Loucy (cell line): ENCODE results near the gene DAP.

Experiments
- H2AFZ ChIP-seq: fragments of 200-600 bp; sonication (generic); 2 replicates; pipeline ENCODE4 v1.6.0; 2016; ENCODE audit warnings: antibody characterized with exemption, mild to moderate bottlenecking, low read length, moderate library complexity
- H3F3A ChIP-seq: fragments of 200-600 bp; 2 replicates; pipeline ENCODE4 v1.6.0; 2016; ENCODE audit warnings: antibody characterized with exemption, low read depth, mild to moderate bottlenecking
- H3K27me3 ChIP-seq: fragments of 200-600 bp; sonication (generic); 2 replicates; pipeline ENCODE4 v1.6.1; 2014; ENCODE audit warnings: low read length, mild to moderate bottlenecking; ENCODE audit not compliant: insufficient read depth, poor library complexity, severe bottlenecking
- H3K36me3 ChIP-seq: fragments of 200-600 bp; sonication (generic); 2 replicates; pipeline ENCODE4 v1.6.1; 2016; ENCODE audit warnings: low read length; ENCODE audit not compliant: insufficient read depth
- H3K4me1 ChIP-seq: fragments of 200-600 bp; sonication (generic); 2 replicates; pipeline ENCODE4 v1.5.1; 2014; ENCODE audit warnings: low read length, mild to moderate bottlenecking; ENCODE audit not compliant: insufficient read depth, poor library complexity, severe bottlenecking
- H3K4me2 ChIP-seq: fragments of 200-600 bp; sonication (generic); 2 replicates; pipeline ENCODE4 v1.6.0; 2014; ENCODE audit warnings: antibody characterized with exemption, low read length, low read depth, mild to moderate bottlenecking; ENCODE audit not compliant: poor library complexity, severe bottlenecking
- H3K4me3 ChIP-seq: fragments of 200-600 bp; sonication (generic); 2 replicates; pipeline ENCODE4 v1.5.1; 2014; ENCODE audit warnings: low read length, mild to moderate bottlenecking, mixed read lengths; ENCODE audit not compliant: poor library complexity, severe bottlenecking
- H3K79me2 ChIP-seq: fragments of 200-600 bp; sonication (generic); 2 replicates; pipeline ENCODE4 v1.6.1; 2014; ENCODE audit warnings: low read length; ENCODE audit not compliant: insufficient read depth
- H3K9ac ChIP-seq: fragments of 200-600 bp; sonication (generic); 2 replicates; pipeline ENCODE4 v1.6.0; 2014; ENCODE audit warnings: mild to moderate bottlenecking, low read depth, low read length, moderate library complexity; ENCODE audit not compliant: poor library complexity, severe bottlenecking
- H3K9me2 ChIP-seq: fragments of 200-600 bp; sonication (generic); replicated peaks from 2 replicates; pipeline ENCODE4 v1.6.1; 2016; ENCODE audit warnings: low read depth, low read length, mixed read lengths
- H3K9me3 ChIP-seq: fragments of 200-600 bp; sonication (generic); 2 replicates; pipeline ENCODE4 v1.6.1; 2014; ENCODE audit warnings: mild to moderate bottlenecking, antibody characterized with exemption, low read length, low read depth; ENCODE audit not compliant: insufficient read depth
- H4K20me1 ChIP-seq: fragments of 200-600 bp; sonication (generic); 2 replicates; pipeline ENCODE4 v1.6.0; 2014; ENCODE audit warnings: antibody characterized with exemption, low read length, mild to moderate bottlenecking; ENCODE audit not compliant: insufficient read depth, poor library complexity, severe bottlenecking
- CTCF ChIP-seq: fragments of 200-600 bp; sonication (generic); conservative IDR thresholded peaks from 2 replicates; pipeline ENCODE4 v1.5.1; 2014; ENCODE audit warnings: mild to moderate bottlenecking, antibody characterized with exemption, low read length
- EZH2phosphoT487 ChIP-seq: fragments of 200-600 bp; IDR thresholded peaks from 2 replicates; pipeline ENCODE4 v1.6.1; 2018; ENCODE audit warnings: antibody characterized with exemption, mild to moderate bottlenecking, moderate library complexity, borderline replicate concordance

Gene DAP

GRCh38 chr5:10708189-10708944 lies 52.7 kb downstream of the DAP start:
- H3F3A ChIP-seq: no peaks in the 10 kb centered on the region; the same call in 1 of the 2 replicates
- no peaks in the 10 kb centered on the region for H3K9me3 ChIP-seq
- H3K4me2 ChIP-seq: no peak overlapping the region
- H3K9me2 ChIP-seq: no peaks in the 10 kb centered on the region
- peaks cover 33% of the 10 kb centered on the region for H3K4me1 ChIP-seq
- TF ChIP-seq CTCF: no peak
- TF ChIP-seq EZH2phosphoT487: no peak
- H3K36me3 ChIP-seq: no peaks in the 10 kb centered on the region
- peaks cover 4% of the 10 kb centered on the region; the same call in 1 of the 2 replicates for H3K79me2 ChIP-seq
- no peaks in the 10 kb centered on the region for H3K27me3 ChIP-seq
- H4K20me1 ChIP-seq: no peaks in the 10 kb centered on the region
- no peak overlapping the region for H3K4me3 ChIP-seq
- no peak overlapping the region for H3K9ac ChIP-seq
- H2AFZ ChIP-seq: no peak overlapping the region

GRCh38 chr5:10707198-10708142 lies 53.6 kb downstream of the DAP start:
- Histone ChIP-seq H3K4me1 (peaks cover 33% of the 10 kb centered on the region), H3F3A (no peaks in the 10 kb centered on the region; the same call in 1 of the 2 replicates), H3K9ac (no peak overlapping the region), H4K20me1 (no peaks in the 10 kb centered on the region), H3K79me2 (peaks cover 4% of the 10 kb centered on the region; the same call in 1 of the 2 replicates), H2AFZ (no peak overlapping the region), H3K27me3 (no peaks in the 10 kb centered on the region), H3K9me2 (no peaks in the 10 kb centered on the region), H3K36me3 (no peaks in the 10 kb centered on the region), H3K4me3 (no peak overlapping the region), H3K4me2 (no peak overlapping the region), H3K9me3 (no peaks in the 10 kb centered on the region)
- TF ChIP-seq EZH2phosphoT487 (no peak), CTCF (no peak)

GRCh38 chr5:10706326-10706725 lies 54.7 kb downstream of the DAP start:
- Histone ChIP-seq H3K36me3 (no peaks in the 10 kb centered on the region; the same call in 1 of the 2 replicates), H3K9me3 (no peaks in the 10 kb centered on the region), H3K79me2 (peaks cover 4% of the 10 kb centered on the region; the same call in 1 of the 2 replicates), H3K9ac (no peak overlapping the region), H3K27me3 (no peaks in the 10 kb centered on the region), H3K4me2 (no peak overlapping the region), H3K4me1 (peaks cover 28% of the 10 kb centered on the region), H4K20me1 (peaks cover under 1% of the 10 kb centered on the region), H3K4me3 (no peak overlapping the region), H2AFZ (no peak overlapping the region), H3F3A (no peaks in the 10 kb centered on the region; the same call in 1 of the 2 replicates), H3K9me2 (no peaks in the 10 kb centered on the region)
- TF ChIP-seq CTCF (no peak), EZH2phosphoT487 (no peak)
